GM21717 (cell line): ENCODE measurements around the gene UBAC2.
A peak's percentile ranks its signal among the peaks of the same experiment; 100 is the strongest.

ENCODE experiments used
- ATAC-seq: cut with Tn5 transposase; IDR thresholded peaks from one replicate; pipeline ENCODE4 v1.9.1; 2021; ENCODE audit warnings: mild to moderate bottlenecking, moderate library complexity; ENCODE audit not compliant: unreplicated experiment

The UBAC2 gene

GRCh38 chr13:99373436-99373835 lies 172.8 kb downstream of the UBAC2 start:
- no peak for ATAC-seq

GRCh38 chr13:99374169-99374991 lies 173.7 kb downstream of the UBAC2 start:
- peak; percentile 34 for ATAC-seq

- ATAC-seq: peak; percentile 48
Observed at GRCh38 chr13:99374994-99375737, 174.5 kb downstream of the UBAC2 start.

- no peak for ATAC-seq
Observed at GRCh38 chr13:99375738-99376080, 175.1 kb downstream of the UBAC2 start.

DNA sequence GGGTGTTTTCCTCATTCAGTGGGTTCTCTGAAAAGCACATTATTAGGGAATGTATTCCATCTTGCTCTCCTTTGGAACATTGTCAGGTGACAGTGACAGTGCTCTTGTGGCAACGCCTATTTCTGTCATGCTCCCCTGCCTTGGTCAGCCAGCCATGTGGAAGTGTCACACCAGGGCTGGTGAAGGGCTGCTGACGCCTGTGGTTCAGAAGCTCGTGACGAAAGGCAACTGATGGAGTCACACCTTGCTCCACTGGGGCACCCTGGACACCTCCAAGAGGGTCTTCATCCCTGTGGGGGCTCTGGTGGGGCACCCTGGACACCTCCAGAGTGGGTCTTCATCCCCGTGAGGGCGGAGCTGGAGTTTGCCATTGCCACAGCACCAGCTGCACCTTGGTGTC lies 175.5 kb downstream of the UBAC2 start:
- peak; percentile 44 for ATAC-seq

DNA sequence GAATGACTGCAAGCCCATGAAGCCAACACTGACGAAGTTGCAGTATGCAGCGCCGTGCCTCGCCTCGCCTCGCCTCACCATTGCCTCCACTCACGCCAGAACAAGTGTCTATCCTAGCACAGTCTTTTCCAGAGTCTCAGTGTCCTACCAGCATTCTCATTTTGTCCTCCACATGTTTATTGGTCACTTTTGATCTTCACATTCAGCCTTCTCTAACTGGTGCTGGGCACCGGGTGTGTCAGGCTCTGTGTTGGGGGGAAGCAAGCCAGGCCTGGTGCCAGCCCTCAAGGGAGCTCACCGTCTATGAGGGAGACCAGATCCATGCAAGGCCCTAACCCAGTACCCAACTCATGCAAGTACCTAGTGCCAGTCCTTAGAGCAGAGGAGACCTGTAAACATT lies 176.3 kb downstream of the UBAC2 start:
- ATAC-seq: no peak

DNA sequence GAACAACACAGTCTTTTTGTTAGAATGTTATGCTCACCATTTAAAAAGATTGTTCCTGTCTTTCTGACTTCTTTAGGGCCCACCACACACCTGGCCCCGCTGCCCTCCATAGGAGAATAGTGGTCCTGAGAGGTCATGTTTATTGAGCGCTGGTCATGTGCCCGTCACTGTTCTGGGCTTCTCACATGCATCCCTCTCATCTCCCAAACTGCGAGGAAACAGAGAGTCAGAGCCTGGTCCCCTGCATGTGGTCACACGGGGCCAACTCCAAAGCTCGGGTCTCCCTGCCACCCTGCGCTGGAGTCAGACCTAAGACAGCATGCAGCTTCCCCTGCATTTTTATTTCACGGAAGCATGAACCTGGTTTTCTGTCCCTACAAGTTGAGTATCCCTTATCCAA lies 177.0 kb downstream of the UBAC2 start:
- no peak for ATAC-seq

- ATAC-seq: no peak
Observed at GRCh38 chr13:99378985-99379733, 178.5 kb downstream of the UBAC2 start.

GRCh38 chr13:99379856-99380801 lies 179.5 kb downstream of the UBAC2 start:
- no peak for ATAC-seq

DNA sequence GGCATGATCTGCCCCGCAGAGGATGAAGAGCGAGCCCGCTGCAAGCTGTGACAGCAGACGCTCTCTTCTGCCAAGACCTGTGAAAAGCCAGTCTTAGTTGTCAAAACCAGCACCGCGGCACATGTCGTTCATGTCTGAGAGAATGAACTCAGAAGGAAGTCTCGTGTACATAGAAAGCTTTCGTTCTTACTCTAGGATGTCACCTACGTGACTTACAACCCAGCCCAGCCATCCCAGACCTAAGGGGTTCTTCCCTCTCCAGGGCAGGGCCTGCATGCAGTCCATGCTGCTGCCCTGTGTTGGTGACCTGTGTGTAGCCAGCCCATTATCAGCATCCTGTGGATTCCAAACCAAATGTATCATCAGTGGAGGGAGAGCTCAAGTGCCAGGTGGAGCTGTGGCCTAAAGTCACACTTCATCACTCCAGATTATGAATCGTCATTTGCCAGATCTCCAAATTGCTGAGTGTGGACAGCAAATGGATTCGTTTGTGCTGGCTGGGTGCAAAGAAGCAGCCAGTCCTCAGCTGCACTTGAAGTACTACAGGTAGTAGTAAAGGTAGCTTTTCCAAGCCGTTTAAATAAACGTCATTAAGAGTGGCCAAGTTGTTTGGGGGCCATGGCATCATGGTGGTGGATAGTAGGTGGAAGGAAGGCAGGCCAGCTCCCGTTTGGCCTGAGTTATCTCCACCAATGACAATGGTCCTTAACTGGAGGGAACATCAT lies 180.4 kb downstream of the UBAC2 start:
- peak; percentile 83 for ATAC-seq

- ATAC-seq: no peak
Observed at GRCh38 chr13:99381766-99382165, 181.1 kb downstream of the UBAC2 start.

GRCh38 chr13:99382428-99383133 lies 181.9 kb downstream of the UBAC2 start:
- ATAC-seq: no peak

- no peak for ATAC-seq
Observed at GRCh38 chr13:99383511-99383921, 182.9 kb downstream of the UBAC2 start.

GRCh38 chr13:99383946-99384345 lies 183.3 kb downstream of the UBAC2 start:
- no peak for ATAC-seq

DNA sequence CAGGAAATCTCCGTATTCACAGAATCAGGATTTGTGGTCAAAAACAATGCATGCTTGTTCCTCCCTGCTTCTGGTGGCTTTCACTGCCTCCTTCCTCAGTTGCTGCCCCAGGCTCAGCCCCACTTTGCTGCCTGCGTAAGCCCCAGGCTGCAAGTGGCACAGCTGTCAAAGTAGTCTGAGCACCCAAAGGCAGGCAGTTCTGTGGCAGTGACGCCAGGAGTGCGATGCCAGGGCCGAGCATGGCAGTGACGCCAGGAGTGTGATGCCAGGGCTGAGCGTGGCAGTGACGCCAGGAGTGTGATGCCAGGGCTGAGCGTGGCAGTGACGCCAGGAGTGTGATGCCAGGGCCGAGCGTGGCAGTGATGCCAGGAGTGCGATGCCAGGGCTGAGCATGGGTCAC lies 183.8 kb downstream of the UBAC2 start:
- ATAC-seq: no peak

DNA sequence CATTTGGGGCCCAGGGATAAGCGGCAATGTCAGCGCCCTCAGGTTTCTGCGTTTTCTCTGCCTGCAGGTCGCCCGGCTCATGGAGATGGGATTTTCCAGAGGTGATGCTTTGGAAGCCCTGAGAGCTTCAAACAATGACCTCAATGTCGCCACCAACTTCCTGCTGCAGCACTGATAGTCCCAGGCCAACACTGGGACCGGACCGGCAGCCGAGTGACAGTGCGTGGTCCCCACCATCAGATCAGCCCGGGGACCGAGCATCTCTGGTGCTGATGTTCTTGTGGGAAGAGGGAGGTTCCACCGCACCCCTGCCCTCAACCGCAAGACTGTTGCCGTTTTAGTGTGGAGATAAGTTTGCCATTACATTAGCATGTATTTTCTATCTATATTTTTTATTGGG lies 184.5 kb downstream of the UBAC2 start:
- no peak for ATAC-seq

DNA sequence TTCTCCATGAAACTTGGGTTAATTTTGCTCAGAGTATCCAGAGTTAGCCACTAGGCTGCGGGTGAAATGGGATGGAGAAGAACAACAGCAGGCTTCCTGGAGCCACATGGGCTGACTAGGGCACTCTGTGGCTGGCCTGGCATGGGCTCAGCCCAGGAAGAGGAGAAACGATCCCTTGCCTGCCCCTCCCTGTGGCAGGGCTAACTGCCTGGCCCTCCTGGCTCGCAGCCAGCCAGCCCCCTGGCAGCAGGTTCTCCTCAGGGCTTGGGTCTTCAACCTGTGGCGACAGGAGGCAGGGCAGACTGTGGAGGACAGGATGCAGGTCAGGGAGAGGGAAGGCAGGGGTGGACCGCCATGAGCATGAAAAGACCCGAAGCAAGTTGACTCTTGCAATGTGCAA lies 185.3 kb downstream of the UBAC2 start:
- ATAC-seq: no peak

- no peak for ATAC-seq
Observed at GRCh38 chr13:99386495-99386894, 185.8 kb downstream of the UBAC2 start.
